ENCODE data around the gene MUSK. TPM values are rescaled to one million over a fixed set of nuclear protein-coding genes. Genes with fewer than 3 reads are reported as not detected.
"Not testable (repeated sequence)": the region's sequence is repeated elsewhere in the genome, so short reads cannot be mapped to it uniquely, and the experiment has no call there.

MUSK gene
- total RNA-seq, 1 donor from 2014 or later, result not detected

- Histone ChIP-seq H3K4me3 (ENCODE audit: low read depth, low read length) (no peak overlapping the region), H3K36me3 (ENCODE audit: control insufficient read depth, insufficient read depth, low read length) (no peaks in the 10 kb centered on the region), H3K27me3 (ENCODE audit: control insufficient read depth, insufficient read depth, low read length) (no peaks in the 10 kb centered on the region)
- no peak for TF ChIP-seq CTCF (IDR thresholded peaks at IDR 0.05; ENCODE audit: insufficient read depth, low read length, poor library complexity, severe bottlenecking)
- DNase-seq (ENCODE audit: low read depth), result no peak
Observed at GRCh38 chr9:110825950-110826349, 157.4 kb downstream of the MUSK start.

- H3K4me3 ChIP-seq (ENCODE audit: low read depth, low read length); DNase-seq (ENCODE audit: low read depth): not testable (repeated sequence)
Observed at GRCh38 chr9:110826400-110826799, 157.8 kb downstream of the MUSK start.

GRCh38 chr9:110828264-110828663 lies 159.7 kb downstream of the MUSK start:
- Histone ChIP-seq H3K4me3 (ENCODE audit: low read depth, low read length) (no peak overlapping the region), H3K36me3 (ENCODE audit: control insufficient read depth, insufficient read depth, low read length) (no peaks in the 10 kb centered on the region), H3K27me3 (ENCODE audit: control insufficient read depth, insufficient read depth, low read length) (no peaks in the 10 kb centered on the region)
- no peak for DNase-seq (ENCODE audit: low read depth)
- no peak for TF ChIP-seq CTCF (IDR thresholded peaks at IDR 0.05; ENCODE audit: insufficient read depth, low read length, poor library complexity, severe bottlenecking)

More at GRCh38 chr9:110826400-110826799, 157.8 kb downstream of the MUSK start:
- not testable (repeated sequence) for H3K36me3 ChIP-seq (ENCODE audit: control insufficient read depth, insufficient read depth, low read length); H3K27me3 ChIP-seq (ENCODE audit: control insufficient read depth, insufficient read depth, low read length)

- no peak overlapping the region for H3K4me3 ChIP-seq (ENCODE audit: low read depth, low read length)
- TF ChIP-seq CTCF (IDR thresholded peaks at IDR 0.05; ENCODE audit: insufficient read depth, low read length, poor library complexity, severe bottlenecking), result no peak
- no peaks in the 10 kb centered on the region for H3K36me3 ChIP-seq (ENCODE audit: control insufficient read depth, insufficient read depth, low read length)
- no peaks in the 10 kb centered on the region for H3K27me3 ChIP-seq (ENCODE audit: control insufficient read depth, insufficient read depth, low read length)
- DNase-seq (ENCODE audit: low read depth), result no peak
Observed at GRCh38 chr9:110830495-110830894, 161.9 kb downstream of the MUSK start.

- DNase-seq (ENCODE audit: low read depth), result no peak
- TF ChIP-seq CTCF (IDR thresholded peaks at IDR 0.05; ENCODE audit: insufficient read depth, low read length, poor library complexity, severe bottlenecking), result no peak
- no peaks in the 10 kb centered on the region for H3K36me3 ChIP-seq (ENCODE audit: control insufficient read depth, insufficient read depth, low read length)
- H3K27me3 ChIP-seq (ENCODE audit: control insufficient read depth, insufficient read depth, low read length), result no peaks in the 10 kb centered on the region
- H3K4me3 ChIP-seq (ENCODE audit: low read depth, low read length), result no peak overlapping the region
Observed at GRCh38 chr9:110832926-110833325, 164.3 kb downstream of the MUSK start.

GRCh38 chr9:110835404-110835803 lies 166.8 kb downstream of the MUSK start:
- no peaks in the 10 kb centered on the region for H3K36me3 ChIP-seq (ENCODE audit: control insufficient read depth, insufficient read depth, low read length)
- DNase-seq (ENCODE audit: low read depth), result peak; percentile 63
- H3K27me3 ChIP-seq (ENCODE audit: control insufficient read depth, insufficient read depth, low read length), result no peaks in the 10 kb centered on the region
- TF ChIP-seq CTCF (IDR thresholded peaks at IDR 0.05; ENCODE audit: insufficient read depth, low read length, poor library complexity, severe bottlenecking), result no peak
- H3K4me3 ChIP-seq (ENCODE audit: low read depth, low read length), result no peak overlapping the region

Data from kidney epithelial cell (primary cell).